Lung (tissue), 12 donors: ENCODE measurements around the gene SCAMP5. TPM values are rescaled to one million over a fixed set of nuclear protein-coding genes. Genes with fewer than 3 reads are reported as not detected.
A peak's percentile ranks its signal among the peaks of the same experiment; 100 is the strongest.

ENCODE experiments used
- ATAC-seq: fragments of 200-7000 bp; cut with Tn5 transposase; one replicate; pipeline ENCODE4 v1.9.1; 2020; ENCODE audit warnings: moderate number of reproducible peaks; ENCODE audit not compliant: insufficient read depth, low FRiP score
- DNase-seq, 3 donors: peaks; one replicate each; pipeline ENCODE4 v3.0.0-alpha.2; 2013 to 2017
- H3K27ac ChIP-seq, 2 donors: one replicate each; pipeline ENCODE4 v1.5.1; 2013; ENCODE audit warnings: mild to moderate bottlenecking in 2 of 2, moderate library complexity in 2 of 2, control low read depth in 1 of 2, inconsistent platforms in 1 of 2, low read depth in 1 of 2, low read length in 1 of 2
- H3K27me3 ChIP-seq, 3 donors: one replicate each; pipeline ENCODE4 v1.5.1; 2013; ENCODE audit warnings: low read length in 2 of 3; ENCODE audit not compliant: control insufficient read depth in 3 of 3, insufficient read depth in 3 of 3
- H3K36me3 ChIP-seq, 4 donors: one replicate each; pipeline ENCODE4 v1.5.1; 2013; ENCODE audit warnings: low read length in 4 of 4, mild to moderate bottlenecking in 1 of 4, moderate library complexity in 1 of 4; ENCODE audit not compliant: control insufficient read depth in 4 of 4, insufficient read depth in 4 of 4
- H3K4me1 ChIP-seq, 5 donors: one replicate each; pipeline ENCODE4 v1.5.1; 2013; ENCODE audit warnings: low read length in 5 of 5, mild to moderate bottlenecking in 2 of 5, moderate library complexity in 1 of 5; ENCODE audit not compliant: control insufficient read depth in 5 of 5, insufficient read depth in 5 of 5
- H3K4me3 ChIP-seq: one replicate; pipeline ENCODE4 v1.5.1; 2013; ENCODE audit warnings: mild to moderate bottlenecking, control low read depth, moderate library complexity
- H3K9ac ChIP-seq, 2 donors: one replicate each; pipeline ENCODE4 v1.5.1; 2013; ENCODE audit warnings: low read length in 2 of 2, control low read depth in 1 of 2; ENCODE audit not compliant: insufficient read depth in 1 of 2
- H3K9me3 ChIP-seq, 4 donors: one replicate each; pipeline ENCODE4 v1.5.1; 2013; ENCODE audit warnings: low read length in 3 of 4, mild to moderate bottlenecking in 1 of 4, moderate library complexity in 1 of 4; ENCODE audit not compliant: control insufficient read depth in 4 of 4, insufficient read depth in 3 of 4
- CTCF ChIP-seq: IDR thresholded peaks from 2 replicates; pipeline ENCODE4 v1.5.1; 2012; ENCODE audit warnings: mild to moderate bottlenecking; ENCODE audit errors: control extremely low read depth, extremely low read depth
- WGBS, 2 donors: extraction: QIAGEN DNeasy Blood & Tissue Kit; methylation state at CpG; one replicate each; pipeline ENCODE4 v1.1.7; 2013; 5-methylcytosine and 5-hydroxymethylcytosine counted together
- polyA plus RNA-seq, 2 donors: library from polyadenylated mRNA; stranded (reverse); fragments of 200-250 nt; gene quantifications; one replicate each; pipeline ENCODE4 v1.2.1, GENCODE V29; 2013
- total RNA-seq, 2 donors: library from RNA; depleted of rRNA in 1 of 2; stranded (reverse); fragments of >200 nt in 1 of 2; gene quantifications; one replicate each; pipeline ENCODE4 v1.2.1, GENCODE V29; 2014 to 2021
- donor health status: control.
- donor health status: control.
- donor health status: Bipolar disorder and iron deficiency.
- donor health status: healthy.
- donor health status: DM: yes; HTN: yes; CAD: no.

Gene SCAMP5
- total and polyA plus RNA-seq, 4 donors = 0.94 to 9.5 (median 4.3) TPM

- Histone ChIP-seq H3K27me3 (peaks cover 0 to 22% (median 0%) of the 10 kb centered on the region in 3 donors), H3K4me1 (peaks cover 0 to 45% (median 13%) of the 10 kb centered on the region in 5 donors), H3K4me3 (no peak overlapping the region), H3K9me3 (no peaks in the 10 kb centered on the region), H3K27ac (no peak overlapping the region), H3K9ac (peak overlapping the region in 1 of 2 donors; percentile 8), H3K36me3 (no peaks in the 10 kb centered on the region)
- DNase-seq (peak; percentile 89 to 95 (median 93)), ATAC-seq (no peak)
- no peak for TF ChIP-seq CTCF
Observed at GRCh38 chr15:74954515-74954914, 40.8 kb upstream of the SCAMP5 start.

DNA sequence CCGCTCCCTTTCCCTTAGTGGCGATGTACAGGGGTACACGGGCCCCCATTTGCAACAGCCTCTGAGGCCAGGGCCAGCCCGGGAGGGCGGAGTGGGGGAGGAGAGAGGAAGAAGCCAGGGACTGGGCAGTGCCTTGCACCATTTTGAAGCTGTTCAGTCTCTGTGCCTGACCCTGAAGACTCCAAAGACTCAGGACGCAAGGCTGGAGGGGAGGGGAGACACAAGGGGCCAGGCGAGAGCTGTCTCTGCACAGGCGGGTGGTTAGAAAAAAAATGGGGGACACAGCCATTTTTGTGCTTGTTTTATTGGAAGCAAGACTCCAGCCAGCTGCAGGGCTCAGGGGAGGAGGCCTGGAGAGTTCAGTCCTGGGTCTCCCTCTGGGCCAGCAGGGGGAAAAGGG lies 40.3 kb upstream of the SCAMP5 start:
- Histone ChIP-seq H3K4me3 (no peak overlapping the region), H3K27ac (no peak overlapping the region), H3K9me3 (no peaks in the 10 kb centered on the region), H3K9ac (peak overlapping the region in 1 of 2 donors; percentile 8), H3K4me1 (peaks cover 0 to 49% (median 18%) of the 10 kb centered on the region in 5 donors), H3K36me3 (no peaks in the 10 kb centered on the region), H3K27me3 (peaks cover 0 to 27% (median 0%) of the 10 kb centered on the region in 3 donors)
- 66 to 76% methylated on average over 8 of the region's 8 CpGs for WGBS, 2 donors
- no peak for ATAC-seq
- DNase-seq = peak; percentile 39 to 62 (median 57)
- TF ChIP-seq CTCF = no peak

DNA sequence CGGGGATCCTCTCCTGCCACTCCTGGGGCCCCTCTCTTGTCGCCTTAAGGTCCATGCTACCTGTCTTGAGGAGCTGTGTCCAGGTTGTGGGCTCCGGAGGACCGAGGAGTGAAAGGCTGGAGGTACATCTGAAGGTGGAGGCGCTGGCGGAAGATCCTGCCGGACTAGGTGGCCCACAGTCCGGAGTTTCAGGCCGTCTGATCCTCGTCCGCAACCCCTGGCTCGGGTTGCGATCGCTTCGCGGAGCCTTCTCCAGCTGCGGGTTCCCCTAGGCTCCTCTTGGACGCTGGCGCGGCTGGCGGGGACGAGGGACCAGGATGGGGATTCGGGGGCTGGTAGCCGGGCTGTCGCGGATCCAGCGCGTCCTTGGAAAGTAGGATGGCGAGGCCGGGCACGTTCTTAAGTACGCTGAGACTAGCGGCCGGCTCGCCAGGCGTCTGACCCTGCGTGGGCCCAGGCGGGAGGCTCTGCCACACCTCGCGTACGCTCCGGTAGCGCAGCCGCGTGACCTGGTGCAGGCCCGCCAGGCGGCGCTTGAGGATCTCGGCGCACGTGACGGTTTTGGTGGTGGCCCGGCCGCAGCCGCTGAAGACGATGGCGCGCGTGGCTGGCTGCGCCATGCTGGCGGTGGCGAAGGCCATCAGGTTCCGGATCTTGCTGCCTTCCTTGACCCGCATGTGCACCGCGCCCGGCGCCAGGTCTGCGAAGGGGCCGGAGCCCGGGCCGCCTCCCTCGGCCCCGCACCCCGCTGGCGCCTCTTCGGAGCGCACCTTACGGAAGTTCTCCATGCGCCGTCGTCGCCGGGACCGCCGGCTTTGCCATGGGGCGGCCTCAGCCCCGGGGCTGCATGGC lies 39.3 kb upstream of the SCAMP5 start:
- DNase-seq = peak; percentile 74 to 83 (median 76)
- peak; percentile 26 for TF ChIP-seq CTCF
- H3K36me3 ChIP-seq = no peaks in the 10 kb centered on the region
- no peak overlapping the region for H3K9ac ChIP-seq
- WGBS, 2 donors = 16 to 20% methylated on average over 77 to 88 of the region's 88 CpGs
- H3K4me3 ChIP-seq = peak overlapping the region; percentile 51
- H3K4me1 ChIP-seq = peaks cover 0 to 56% (median 19%) of the 10 kb centered on the region in 5 donors
- H3K27me3 ChIP-seq = peaks cover 0 to 30% (median 0%) of the 10 kb centered on the region in 3 donors
- H3K9me3 ChIP-seq = no peaks in the 10 kb centered on the region
- H3K27ac ChIP-seq = peak overlapping the region in 1 of 2 donors; percentile 78
- peak; percentile 64 for ATAC-seq
